ENCODE results near the gene KASH5. TPM values are rescaled to one million over a fixed set of nuclear protein-coding genes. Genes with fewer than 3 reads are reported as not detected.
"Not testable (repeated sequence)": the region's sequence is repeated elsewhere in the genome, so short reads cannot be mapped to it uniquely, and the experiment has no call there.

KASH5 gene
- total and polyA plus RNA-seq, 4 donors, result not detected

DNA sequence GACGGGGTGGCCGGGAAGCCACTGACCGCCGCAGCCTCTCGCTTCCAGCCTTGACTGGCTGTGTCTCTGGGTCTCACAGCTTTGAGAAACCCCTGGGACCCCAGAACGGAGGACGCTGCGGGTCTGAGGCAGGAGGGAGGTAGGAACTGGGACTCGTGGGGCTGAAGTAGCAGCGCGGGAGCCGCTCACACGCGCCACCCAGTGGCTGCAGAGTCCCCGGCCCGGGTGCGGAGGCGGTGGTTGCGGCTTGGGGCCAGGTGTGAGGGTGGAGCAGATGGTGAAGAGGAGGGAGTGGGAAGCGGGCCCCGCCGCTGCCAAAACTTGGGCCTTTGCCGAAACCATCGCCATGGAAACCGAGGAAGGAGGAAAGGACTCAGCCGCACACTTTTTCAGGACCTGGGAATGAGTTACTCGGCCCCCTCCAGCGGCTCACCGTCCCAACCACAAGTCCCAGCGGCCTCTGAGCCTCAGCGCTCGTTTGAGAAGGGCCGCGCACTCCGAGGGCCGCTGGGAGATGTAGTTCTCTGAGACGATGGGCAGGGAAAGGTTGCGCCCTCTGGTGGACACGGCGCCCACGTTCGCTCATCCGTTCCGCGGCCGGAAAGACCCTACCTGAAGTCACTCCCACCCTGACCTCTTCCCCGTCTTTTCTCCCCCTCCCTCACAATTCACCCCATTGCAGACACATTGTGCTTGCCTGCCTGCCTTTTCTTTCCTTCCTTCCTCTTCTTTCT, 55.5 kb downstream of the KASH5 start:
- peak; percentile 92 for DNase-seq (ENCODE audit: low spot score)
- Histone ChIP-seq H3K27ac (ENCODE audit: low read depth in 1 of 2, low read length in 2 of 2) (peak overlapping the region; percentile 28 to 56), H3K9ac (ENCODE audit: low read depth in 1 of 2, low read length in 2 of 2) (no peak overlapping the region), H3K4me1 (ENCODE audit: control insufficient read depth in 4 of 4, insufficient read depth in 4 of 4, low read length in 3 of 4) (peaks cover 0 to 8% (median 3%) of the 10 kb centered on the region in 4 donors), H3K4me3 (ENCODE audit: low read depth in 1 of 3, low read length in 3 of 3) (peak overlapping the region; percentile 60 to 73 (median 65)), H3K36me3 (ENCODE audit: control insufficient read depth in 4 of 4, insufficient read depth in 3 of 4, low read depth in 1 of 4, low read length in 3 of 4) (peaks cover 0 to 7% (median 5%) of the 10 kb centered on the region in 4 donors), H3K27me3 (ENCODE audit: control insufficient read depth in 4 of 4, insufficient read depth in 4 of 4, low read length in 3 of 4) (peaks cover 0 to 2% (median 0%) of the 10 kb centered on the region in 4 donors), H3K9me3 (ENCODE audit: control insufficient read depth in 4 of 4, low read length in 3 of 4) (no peaks in the 10 kb centered on the region)
- no peak for TF ChIP-seq GABPA (IDR thresholded peaks at IDR 0.05 in 1 of 2, conservative IDR thresholded peaks at IDR 0.05 in 1 of 2)
- TF ChIP-seq, protein P1, sequence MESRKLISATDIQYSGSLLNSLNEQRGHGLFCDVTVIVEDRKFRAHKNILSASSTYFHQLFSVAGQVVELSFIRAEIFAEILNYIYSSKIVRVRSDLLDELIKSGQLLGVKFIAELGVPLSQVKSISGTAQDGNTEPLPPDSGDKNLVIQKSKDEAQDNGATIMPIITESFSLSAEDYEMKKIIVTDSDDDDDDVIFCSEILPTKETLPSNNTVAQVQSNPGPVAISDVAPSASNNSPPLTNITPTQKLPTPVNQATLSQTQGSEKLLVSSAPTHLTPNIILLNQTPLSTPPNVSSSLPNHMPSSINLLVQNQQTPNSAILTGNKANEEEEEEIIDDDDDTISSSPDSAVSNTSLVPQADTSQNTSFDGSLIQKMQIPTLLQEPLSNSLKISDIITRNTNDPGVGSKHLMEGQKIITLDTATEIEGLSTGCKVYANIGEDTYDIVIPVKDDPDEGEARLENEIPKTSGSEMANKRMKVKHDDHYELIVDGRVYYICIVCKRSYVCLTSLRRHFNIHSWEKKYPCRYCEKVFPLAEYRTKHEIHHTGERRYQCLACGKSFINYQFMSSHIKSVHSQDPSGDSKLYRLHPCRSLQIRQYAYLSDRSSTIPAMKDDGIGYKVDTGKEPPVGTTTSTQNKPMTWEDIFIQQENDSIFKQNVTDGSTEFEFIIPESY (IDR thresholded peaks at IDR 0.05), result no peak
- TF ChIP-seq RAD21 (IDR thresholded peaks at IDR 0.05), result peak; percentile 72 to 74
- peak; percentile 85 for TF ChIP-seq CTCF (IDR thresholded peaks at IDR 0.05; ENCODE audit: low read depth, low read length, missing input control)
- peak; percentile 87 to 89 for TF ChIP-seq EGR1 (IDR thresholded peaks at IDR 0.05; ENCODE audit: low read depth in 2 of 2)
- TF ChIP-seq SP1 (IDR thresholded peaks at IDR 0.05), result peak; percentile 6
- under 1% methylated on average over 47 of the region's 47 CpGs for WGBS

DNA sequence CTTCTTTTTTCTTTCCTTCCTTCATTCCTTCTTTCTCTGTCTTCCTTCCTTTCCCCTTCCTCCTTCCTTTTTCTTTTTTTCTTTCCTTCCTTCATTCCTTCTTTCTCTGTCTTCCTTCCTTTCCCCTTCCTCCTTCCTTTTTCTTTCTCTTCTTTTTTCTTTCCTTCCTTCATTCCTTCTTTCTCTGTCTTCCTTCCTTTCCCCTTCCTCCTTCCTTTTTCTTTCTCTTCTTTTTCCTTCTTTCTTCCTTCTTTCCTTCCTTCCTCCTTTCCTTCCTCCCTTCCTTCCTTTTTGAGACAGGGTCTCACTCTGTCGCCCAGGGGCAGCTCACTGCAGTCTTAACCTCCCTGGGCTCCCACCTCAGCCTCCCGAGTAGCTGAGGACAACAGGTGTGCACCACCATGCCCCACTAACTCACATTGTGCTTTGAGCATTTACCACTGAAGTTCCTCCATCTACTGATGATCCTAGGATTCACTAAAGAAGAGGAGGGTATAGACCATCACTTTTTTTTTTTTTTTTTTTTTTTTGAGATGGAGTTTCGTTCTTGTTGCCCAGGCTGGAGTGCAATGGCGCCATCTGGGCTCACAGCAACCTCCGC, 56.2 kb downstream of the KASH5 start:
- H3K27me3 ChIP-seq (ENCODE audit: control insufficient read depth in 4 of 4, insufficient read depth in 4 of 4, low read length in 3 of 4); H3K9me3 ChIP-seq (ENCODE audit: control insufficient read depth in 4 of 4, low read length in 3 of 4); H3K27ac ChIP-seq (ENCODE audit: low read depth in 1 of 2, low read length in 2 of 2); H3K4me1 ChIP-seq (ENCODE audit: control insufficient read depth in 4 of 4, insufficient read depth in 4 of 4, low read length in 3 of 4); DNase-seq (ENCODE audit: low spot score); H3K4me3 ChIP-seq (ENCODE audit: low read depth in 1 of 3, low read length in 3 of 3); H3K36me3 ChIP-seq (ENCODE audit: control insufficient read depth in 4 of 4, insufficient read depth in 3 of 4, low read depth in 1 of 4, low read length in 3 of 4); H3K9ac ChIP-seq (ENCODE audit: low read depth in 1 of 2, low read length in 2 of 2): not testable (repeated sequence)
- WGBS, result 71% methylated on average over 5 of the region's 5 CpGs

DNA sequence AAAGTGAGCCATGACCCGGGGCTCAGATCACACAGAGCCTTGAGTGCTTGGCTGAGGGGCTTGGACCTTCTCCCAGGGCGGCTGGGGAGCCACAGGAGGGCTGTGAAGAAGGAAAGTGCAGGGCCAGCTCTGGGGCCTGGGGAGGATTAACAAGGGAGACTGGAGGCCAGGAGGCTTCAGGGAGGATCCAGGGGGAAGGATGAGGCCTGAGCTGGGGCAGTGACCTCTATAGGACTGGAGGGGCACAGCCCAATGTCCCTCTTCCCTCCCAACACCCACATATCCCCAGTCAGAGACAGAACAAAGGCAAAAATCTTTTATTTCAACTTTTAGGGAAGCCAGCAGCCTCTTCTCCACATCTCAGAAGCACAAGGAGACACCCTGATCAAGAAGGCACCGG, 57.9 kb downstream of the KASH5 start:
- no peak for DNase-seq (ENCODE audit: low spot score)

More for the DNA sequence above, 57.9 kb downstream of the KASH5 start:
- Histone ChIP-seq H3K9ac (ENCODE audit: low read depth in 1 of 2, low read length in 2 of 2) (no peak overlapping the region), H3K4me1 (ENCODE audit: control insufficient read depth in 4 of 4, insufficient read depth in 4 of 4, low read length in 3 of 4) (peaks cover 4 to 14% (median 8%) of the 10 kb centered on the region in 4 donors), H3K27ac (ENCODE audit: low read depth in 1 of 2, low read length in 2 of 2) (no peak overlapping the region), H3K9me3 (ENCODE audit: control insufficient read depth in 4 of 4, low read length in 3 of 4) (no peaks in the 10 kb centered on the region), H3K36me3 (ENCODE audit: control insufficient read depth in 4 of 4, insufficient read depth in 3 of 4, low read depth in 1 of 4, low read length in 3 of 4) (peaks cover 0 to 11% (median 7%) of the 10 kb centered on the region in 4 donors), H3K4me3 (ENCODE audit: low read depth in 1 of 3, low read length in 3 of 3) (no peak overlapping the region), H3K27me3 (ENCODE audit: control insufficient read depth in 4 of 4, insufficient read depth in 4 of 4, low read length in 3 of 4) (no peaks in the 10 kb centered on the region)
- WGBS, result 92% methylated on average over 3 of the region's 3 CpGs
- TF ChIP-seq TAF1 (conservative IDR thresholded peaks at IDR 0.05) (no peak), HNF4A (conservative IDR thresholded peaks at IDR 0.05) (no peak), RAD21 (IDR thresholded peaks at IDR 0.05) (no peak), FOXA2 (IDR thresholded peaks at IDR 0.05) (no peak), MAX (IDR thresholded peaks at IDR 0.05) (no peak), RXRA (IDR thresholded peaks at IDR 0.05) (no peak), YY1 (IDR thresholded peaks at IDR 0.05) (no peak), SP1 (IDR thresholded peaks at IDR 0.05) (no peak)
